HepG2 (cell line): ENCODE results near the gene BMI1. TPM values are rescaled to one million over a fixed set of nuclear protein-coding genes. Genes with fewer than 3 reads are reported as not detected.

Experiments used
- ASH2L ChIP-seq: fragments of 300-600, 200-600 bp; sonication (generic); IDR thresholded peaks from 2 replicates; pipeline ENCODE4 v1.7.0; 2017; ENCODE audit warnings: low read depth, mild to moderate bottlenecking, moderate library complexity, mixed read lengths, low read length; ENCODE audit not compliant: insufficient read length
- BRD4 ChIP-seq: sonication (generic); formaldehyde crosslinking; IDR thresholded peaks from 2 replicates; pipeline ENCODE4 v1.4.0; 2020; ENCODE audit warnings: missing genetic modification reagents
- CBX1 ChIP-seq: IDR thresholded peaks from one replicate; pipeline ENCODE4 v1.6.1; 2016; ENCODE audit warnings: antibody characterized with exemption, low read depth
- CENPX ChIP-seq: sonication (generic); formaldehyde crosslinking; IDR thresholded peaks from 2 replicates; pipeline ENCODE4 v1.9.0; 2021; ENCODE audit warnings: mild to moderate bottlenecking, missing genetic modification reagents, moderate library complexity
- EP300 ChIP-seq, 3 experiments: sonication (generic) in 1 of 3; formaldehyde crosslinking in 1 of 3; IDR thresholded peaks; 2 replicates each; pipeline versions ENCODE4 v1.5.1 to v1.6.1; 2011 to 2020; ENCODE audit warnings: low read depth in 2 of 3, low read length in 2 of 3, borderline replicate concordance in 1 of 3, improper control_type of control experiment in 1 of 3, mild to moderate bottlenecking in 1 of 3, missing genetic modification reagents in 1 of 3, moderate library complexity in 1 of 3
- HHEX ChIP-seq: IDR thresholded peaks from 2 replicates; pipeline ENCODE4 v1.6.1; 2016; ENCODE audit warnings: control low read depth
- HMG20A ChIP-seq: IDR thresholded peaks from 2 replicates; pipeline ENCODE4 v1.6.1; 2016; ENCODE audit warnings: borderline replicate concordance
- IKZF4 ChIP-seq: sonication (generic); formaldehyde crosslinking; IDR thresholded peaks from 2 replicates; pipeline ENCODE4 v1.5.1; 2020; ENCODE audit warnings: borderline replicate concordance, mild to moderate bottlenecking, low read depth, missing genetic modification reagents; ENCODE audit errors: not compliant biosample characterization
- IRX3 ChIP-seq: sonication (generic); formaldehyde crosslinking; IDR thresholded peaks from 2 replicates; pipeline ENCODE4 v1.8.1; 2023; ENCODE audit warnings: mild to moderate bottlenecking, low read depth, missing genetic modification reagents, borderline replicate concordance
- MAFK ChIP-seq, 2 experiments: IDR thresholded peaks in 1 of 2; conservative IDR thresholded peaks in 1 of 2; 2 replicates each; pipeline ENCODE4 v1.6.1; 2011; ENCODE audit warnings: improper control_type of control experiment in 2 of 2, low read length in 2 of 2
- MED13 ChIP-seq: sonication (generic); formaldehyde crosslinking; IDR thresholded peaks from 2 replicates; pipeline ENCODE4 v1.5.0; 2020; ENCODE audit warnings: missing genetic modification reagents
- MTERF4 ChIP-seq: sonication (generic); formaldehyde crosslinking; IDR thresholded peaks from 2 replicates; pipeline ENCODE4 v1.8.0; 2023; ENCODE audit warnings: mild to moderate bottlenecking, missing genetic modification reagents
- MXI1 ChIP-seq: IDR thresholded peaks from 3 replicates; pipeline ENCODE4 v1.6.1; 2012; ENCODE audit warnings: low read depth, low read length, inconsistent platforms, borderline replicate concordance
- NFIB ChIP-seq: sonication (generic); formaldehyde crosslinking; IDR thresholded peaks from 2 replicates; pipeline ENCODE4 v1.9.0; 2021; ENCODE audit warnings: missing genetic modification reagents, mild to moderate bottlenecking, borderline replicate concordance
- NR2F1 ChIP-seq, 2 experiments: fragments of 450-650 bp in 1 of 2; formaldehyde crosslinking in 1 of 2; IDR thresholded peaks; 2 replicates each; pipeline versions ENCODE4 v1.5.0 to v1.6.1; 2016 to 2020; ENCODE audit warnings: mild to moderate bottlenecking in 1 of 2, missing compliant biosample characterization in 1 of 2, missing genetic modification reagents in 1 of 2, moderate library complexity in 1 of 2
- PAX8 ChIP-seq: sonication (generic); formaldehyde crosslinking; IDR thresholded peaks from 2 replicates; pipeline ENCODE4 v1.8.0; 2022; ENCODE audit warnings: mild to moderate bottlenecking, missing genetic modification reagents, borderline replicate concordance
- POLR2G ChIP-seq: fragments of 200-400 bp; formaldehyde crosslinking; IDR thresholded peaks from 2 replicates; pipeline ENCODE4 v1.6.1; 2018; ENCODE audit warnings: mild to moderate bottlenecking, low read depth, low read length, moderate library complexity
- SRY ChIP-seq: sonication (generic); formaldehyde crosslinking; IDR thresholded peaks from 2 replicates; pipeline ENCODE4 v1.8.0; 2022; ENCODE audit warnings: mild to moderate bottlenecking, missing genetic modification reagents
- ZC3H4 ChIP-seq: sonication (generic); formaldehyde crosslinking; IDR thresholded peaks from 2 replicates; pipeline ENCODE4 v1.4.0; 2020; ENCODE audit warnings: missing genetic modification reagents, borderline replicate concordance
- ZMYM4 ChIP-seq: sonication (generic); formaldehyde crosslinking; IDR thresholded peaks from 2 replicates; pipeline ENCODE4 v1.8.1; 2023; ENCODE audit warnings: mild to moderate bottlenecking, missing genetic modification reagents
- ZNF296 ChIP-seq: sonication (generic); formaldehyde crosslinking; conservative IDR thresholded peaks from 2 replicates; pipeline ENCODE4 v1.5.0; 2020; ENCODE audit warnings: mild to moderate bottlenecking, missing genetic modification reagents
- ZNF367 ChIP-seq: sonication (generic); formaldehyde crosslinking; IDR thresholded peaks from 2 replicates; pipeline ENCODE4 v1.4.0; 2020; ENCODE audit warnings: missing genetic modification reagents, borderline replicate concordance
- ZNF570 ChIP-seq: sonication (generic); formaldehyde crosslinking; IDR thresholded peaks from 2 replicates; pipeline ENCODE4 v1.4.0; 2020; ENCODE audit warnings: mild to moderate bottlenecking, missing genetic modification reagents, borderline replicate concordance
- ZNF776 ChIP-seq: sonication (generic); formaldehyde crosslinking; IDR thresholded peaks from 2 replicates; pipeline ENCODE4 v1.4.0; 2020; ENCODE audit warnings: mild to moderate bottlenecking, missing genetic modification reagents
- ZNF883 ChIP-seq: sonication (generic); formaldehyde crosslinking; IDR thresholded peaks from 2 replicates; pipeline ENCODE4 v1.5.1; 2020; ENCODE audit warnings: mild to moderate bottlenecking, missing genetic modification reagents; ENCODE audit errors: not compliant biosample characterization
- ZSCAN20 ChIP-seq: sonication (generic); formaldehyde crosslinking; IDR thresholded peaks from 2 replicates; pipeline ENCODE4 v1.4.0; 2020; ENCODE audit warnings: missing genetic modification reagents, mild to moderate bottlenecking, borderline replicate concordance
- ZSCAN31 ChIP-seq: sonication (generic); formaldehyde crosslinking; IDR thresholded peaks from 2 replicates; pipeline ENCODE4 v1.5.0; 2020; ENCODE audit warnings: low read depth, mild to moderate bottlenecking, missing genetic modification reagents
- polyA plus RNA-seq, 8 experiments: library from polyadenylated mRNA; depleted of rRNA in 3 of 8; stranded (reverse) in 7 of 8; unstranded in 1 of 8; fragments of >200 nt; fragmentation: Illumina TruSeq in 4 of 8; extraction: Trizol in 4 of 8; gene quantifications; 2 replicates each; pipeline versions ENCODE4 v1.2.1 to v1.2.3, GENCODE V29; 2011 to 2016; ENCODE audit warnings: low read depth in 4 of 8, missing spikeins in 1 of 8, mixed read lengths in 1 of 8; ENCODE audit not compliant: insufficient read depth in 1 of 8
- total RNA-seq, 5 experiments: library from RNA; depleted of rRNA; stranded (reverse); fragments of >200 nt; fragmentation: Illumina TruSeq; extraction: Trizol; gene quantifications; 2 replicates each; pipeline ENCODE4 v1.2.3, GENCODE V29; 2016; ENCODE audit warnings: low read depth in 1 of 5
- TF ChIP-seq, protein P1 (sequence below): IDR thresholded peaks from 2 replicates; pipeline ENCODE4 v1.6.1; 2016

The BMI1 gene
- total and polyA plus RNA-seq, 2 of the 13 experiments (the other 11 are each of a cell fraction or from before 2014, with no cell fraction given) = 30.5 to 44.0 TPM

DNA sequence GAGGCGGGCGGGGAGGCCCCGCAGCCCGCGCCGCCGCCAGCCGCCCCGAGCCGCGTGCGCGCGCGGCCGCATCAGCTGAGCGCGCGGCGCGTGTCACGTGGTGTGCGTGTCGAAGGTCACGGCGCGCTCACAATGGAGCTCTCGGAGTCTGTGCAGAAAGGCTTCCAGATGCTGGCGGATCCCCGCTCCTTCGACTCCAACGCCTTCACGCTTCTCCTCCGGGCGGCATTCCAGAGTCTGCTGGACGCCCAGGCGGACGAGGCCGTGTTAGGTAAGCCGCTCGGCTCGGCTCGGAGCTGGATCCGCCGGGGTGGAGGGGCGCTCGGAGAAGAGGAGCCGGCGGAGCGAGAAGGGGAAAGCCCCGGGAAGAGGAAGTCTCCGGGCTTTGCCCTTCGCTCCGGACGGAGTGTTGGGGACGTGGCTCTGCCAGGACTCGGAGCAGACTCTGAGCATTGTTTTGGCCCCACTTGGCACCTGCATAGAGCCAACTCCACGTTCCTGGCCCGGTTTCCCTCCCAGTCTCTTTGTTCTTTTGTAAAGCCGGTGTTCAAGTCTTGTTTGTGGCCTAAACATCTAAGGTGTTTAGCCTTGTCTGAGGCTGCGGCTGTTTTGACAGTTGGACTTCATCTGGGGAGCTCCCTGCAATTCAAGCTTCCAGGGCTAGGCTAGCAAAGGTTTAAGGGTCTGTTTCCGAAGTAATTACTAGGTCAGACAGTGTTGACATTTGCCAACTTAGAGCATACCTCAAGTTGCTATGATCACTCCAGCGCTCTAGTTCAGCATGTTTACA lies 4.4 kb upstream of the BMI1 start, which contains the start of gene COMMD3 (continued):
- TF ChIP-seq MAFK (conservative IDR thresholded peaks at IDR 0.05 in 1 of 2, IDR thresholded peaks at IDR 0.05 in 1 of 2; ENCODE audit: low read length in 2 of 2) = no peak
- TF ChIP-seq POLR2G = peak; percentile 87
- peak; percentile 87 for TF ChIP-seq IKZF4 (CRISPR knock-in tag)
- TF ChIP-seq HHEX (CRISPR knock-in tag) = no peak
- TF ChIP-seq EP300 (IDR thresholded peaks at IDR 0.05; ENCODE audit: low read depth in 2 of 2, low read length in 2 of 2) = no peak
- TF ChIP-seq EP300 (CRISPR knock-in tag; IDR thresholded peaks at IDR 0.05; ENCODE audit: borderline replicate concordance) = 0 out of 2 replicates have a peak, but pooled peaks have one; percentile 34
- TF ChIP-seq IRX3 = peak; percentile 14; the same call in 1 of the 2 replicates
- peak; percentile 45; the same call in 1 of the 3 replicates for TF ChIP-seq MXI1
- TF ChIP-seq HMG20A (CRISPR knock-in tag) = no peak; the same call in 1 of the 2 replicates
- TF ChIP-seq SRY (CRISPR knock-in tag) = 0 out of 2 replicates have a peak, but pooled peaks have one; percentile 63
- TF ChIP-seq CBX1 = no peak
- no peak for TF ChIP-seq ZNF296 (CRISPR knock-in tag)
- no peak for TF ChIP-seq ZNF570 (CRISPR knock-in tag)
- TF ChIP-seq ZNF367 (CRISPR knock-in tag) = no peak
- no peak for TF ChIP-seq ZSCAN20 (CRISPR knock-in tag)
- peak; percentile 81 for TF ChIP-seq ASH2L
- TF ChIP-seq, protein P1, sequence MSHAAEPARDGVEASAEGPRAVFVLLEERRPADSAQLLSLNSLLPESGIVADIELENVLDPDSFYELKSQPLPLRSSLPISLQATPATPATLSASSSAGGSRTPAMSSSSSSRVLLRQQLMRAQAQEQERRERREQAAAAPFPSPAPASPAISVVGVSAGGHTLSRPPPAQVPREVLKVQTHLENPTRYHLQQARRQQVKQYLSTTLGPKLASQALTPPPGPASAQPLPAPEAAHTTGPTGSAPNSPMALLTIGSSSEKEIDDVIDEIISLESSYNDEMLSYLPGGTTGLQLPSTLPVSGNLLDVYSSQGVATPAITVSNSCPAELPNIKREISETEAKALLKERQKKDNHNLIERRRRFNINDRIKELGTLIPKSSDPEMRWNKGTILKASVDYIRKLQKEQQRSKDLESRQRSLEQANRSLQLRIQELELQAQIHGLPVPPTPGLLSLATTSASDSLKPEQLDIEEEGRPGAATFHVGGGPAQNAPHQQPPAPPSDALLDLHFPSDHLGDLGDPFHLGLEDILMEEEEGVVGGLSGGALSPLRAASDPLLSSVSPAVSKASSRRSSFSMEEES (CRISPR knock-in tag) = peak; percentile 87
- peak; percentile 57 for TF ChIP-seq ZMYM4 (CRISPR knock-in tag)
- peak; percentile 59 to 70; a peak in 3 of 4 replicates for TF ChIP-seq NR2F1 (CRISPR knock-in tag; IDR thresholded peaks at IDR 0.05)
- no peak for TF ChIP-seq ZC3H4 (CRISPR knock-in tag)
- no peak for TF ChIP-seq CENPX (CRISPR knock-in tag)
- TF ChIP-seq ZNF883 (CRISPR knock-in tag) = peak; percentile 77
- TF ChIP-seq ZSCAN31 (CRISPR knock-in tag) = peak; percentile 61
- no peak for TF ChIP-seq PAX8 (CRISPR knock-in tag)
- TF ChIP-seq BRD4 = no peak
- peak; percentile 82; the same call in 1 of the 2 replicates for TF ChIP-seq MTERF4 (CRISPR knock-in tag)
- no peak for TF ChIP-seq MED13 (CRISPR knock-in tag)
- TF ChIP-seq ZNF776 = peak; percentile 68; the same call in 1 of the 2 replicates
- TF ChIP-seq NFIB (CRISPR knock-in tag) = no peak
